Measurements from ENCODE around the gene BTBD3.

Gene BTBD3

DNA sequence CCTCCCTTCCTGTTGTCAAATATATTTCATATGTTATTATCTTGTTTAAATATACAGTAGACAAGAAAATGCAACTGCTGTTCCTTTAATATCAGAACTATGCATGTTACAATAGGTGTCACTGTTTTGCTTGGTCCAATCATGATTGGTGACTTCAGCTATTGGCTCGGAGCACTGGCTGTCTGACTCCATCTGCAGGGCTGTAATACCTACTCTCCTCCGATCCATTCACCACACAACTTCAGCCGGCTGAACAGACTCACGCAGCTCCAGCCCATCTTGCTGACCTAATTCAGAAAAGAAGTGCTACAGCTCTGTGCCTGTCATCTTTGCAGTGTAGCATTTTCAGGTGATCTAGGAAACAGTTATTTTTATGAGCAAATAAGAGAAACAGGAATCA lies at the start of gene BTBD3:
Gene BTBD3 (plus strand): TSS at position 231 of the 400 bp plus-strand sequence. CDS start 383 bp downstream, outside the sequence.
- no peak for DNase-seq

GRCh38 chr20:11869641-11870040 lies 48.1 kb upstream of the BTBD3 start:
- no peak for DNase-seq

GRCh38 chr20:11870411-11870810 lies 47.3 kb upstream of the BTBD3 start:
- no peak for DNase-seq

- no peak for DNase-seq
These were observed 41.1 kb upstream of the BTBD3 start for GRCh38 chr20:11876555-11876954.

DNA sequence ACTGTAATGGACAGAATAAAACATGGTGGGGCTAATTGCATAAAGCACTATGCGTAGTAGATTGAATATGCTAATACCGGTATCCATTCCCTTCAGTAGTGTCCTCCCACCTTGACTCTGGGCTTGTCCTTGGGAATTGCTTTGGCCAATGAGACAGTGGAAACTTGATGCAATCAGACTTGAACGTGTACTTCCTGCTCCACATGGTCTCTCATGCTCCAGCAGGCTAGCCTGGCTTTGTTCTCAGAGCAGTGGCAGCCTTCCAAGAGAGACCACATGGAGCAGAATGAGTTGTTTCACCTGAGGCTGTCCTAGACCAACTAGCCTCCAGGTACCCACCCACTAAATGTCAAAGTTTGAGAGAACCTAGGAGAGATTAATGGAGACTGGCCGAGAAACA lies 37.0 kb upstream of the BTBD3 start:
- no peak for DNase-seq

DNA sequence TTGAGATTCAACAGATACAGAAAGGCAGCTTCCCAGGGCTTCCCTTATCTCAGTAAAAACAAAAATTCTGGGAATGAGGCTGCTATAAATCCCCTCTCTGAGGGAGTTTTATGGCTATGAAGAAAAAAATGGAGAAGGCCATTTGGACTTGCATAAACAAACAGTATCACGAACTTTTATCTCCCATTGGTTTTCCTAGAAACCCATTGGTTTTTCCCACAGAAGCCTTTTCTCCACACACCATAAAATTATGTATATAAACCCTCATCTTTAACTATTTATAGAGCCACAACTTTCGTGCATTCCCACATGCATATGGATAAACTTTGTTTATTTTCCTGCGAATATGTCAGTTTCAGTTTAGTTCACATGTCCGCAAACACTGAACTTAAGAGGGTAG lies 36.2 kb upstream of the BTBD3 start:
- DNase-seq: no peak

- no peak for DNase-seq
These were observed 35.0 kb upstream of the BTBD3 start for GRCh38 chr20:11882651-11883050.

DNA sequence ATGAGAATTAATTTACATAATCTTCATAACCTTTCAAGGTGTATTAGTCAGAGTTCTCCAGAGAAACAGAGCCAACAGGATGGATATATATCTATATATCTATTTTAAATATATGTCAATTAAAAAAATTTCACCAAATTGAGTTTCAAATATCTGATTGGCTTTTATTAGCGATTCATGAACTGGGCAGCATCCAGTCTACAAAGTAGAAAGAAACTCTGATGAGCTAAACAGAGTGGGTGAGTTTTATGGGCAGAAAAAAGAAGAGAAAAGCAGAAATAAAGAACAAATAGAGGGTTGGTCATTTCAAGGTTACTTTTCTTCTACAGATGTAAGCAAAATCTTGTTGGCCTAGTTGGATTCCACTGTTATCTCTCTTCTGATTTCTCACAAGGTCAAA lies 29.0 kb upstream of the BTBD3 start:
- no peak for DNase-seq

DNA sequence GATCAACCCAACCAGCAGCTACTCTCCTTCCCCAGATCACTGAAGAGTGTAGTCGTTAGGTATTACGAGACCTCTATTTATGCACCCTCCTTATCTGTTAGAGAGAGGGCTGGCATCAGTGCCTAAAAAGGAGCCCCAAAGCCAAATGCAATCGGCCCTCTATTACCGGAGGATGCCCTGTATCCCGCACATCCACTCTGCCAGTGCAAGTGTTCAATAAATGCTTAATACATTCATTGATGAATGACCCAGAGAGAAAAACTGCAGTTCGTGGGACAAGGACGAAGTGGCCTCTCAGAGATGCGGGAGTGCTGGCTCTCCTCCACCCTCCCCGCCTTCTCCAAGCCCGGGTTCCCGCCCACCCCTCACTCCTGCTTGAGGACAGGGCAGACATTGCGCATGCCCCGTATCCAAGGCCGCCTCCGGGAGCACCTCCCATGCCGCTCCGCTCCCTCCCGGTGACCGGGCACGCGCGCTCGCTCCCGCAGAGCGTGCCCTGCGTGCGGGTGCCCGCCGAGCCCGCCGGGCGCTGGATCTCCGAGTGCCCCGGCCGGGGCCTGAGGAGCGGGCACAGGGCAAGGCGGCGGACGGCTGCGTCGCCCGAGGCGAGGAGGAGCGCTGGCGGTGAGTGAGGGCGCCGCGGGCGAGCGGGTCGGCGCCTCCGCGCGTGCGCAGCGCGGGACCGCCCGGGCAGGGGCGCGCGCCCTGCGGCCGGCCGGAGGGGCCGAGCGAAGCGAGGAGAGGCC lies 27.2 kb upstream of the BTBD3 start:
- peak; percentile 85 for DNase-seq

- peak; percentile 52 for DNase-seq
These were observed 26.5 kb upstream of the BTBD3 start for GRCh38 chr20:11891077-11891775.

DNA sequence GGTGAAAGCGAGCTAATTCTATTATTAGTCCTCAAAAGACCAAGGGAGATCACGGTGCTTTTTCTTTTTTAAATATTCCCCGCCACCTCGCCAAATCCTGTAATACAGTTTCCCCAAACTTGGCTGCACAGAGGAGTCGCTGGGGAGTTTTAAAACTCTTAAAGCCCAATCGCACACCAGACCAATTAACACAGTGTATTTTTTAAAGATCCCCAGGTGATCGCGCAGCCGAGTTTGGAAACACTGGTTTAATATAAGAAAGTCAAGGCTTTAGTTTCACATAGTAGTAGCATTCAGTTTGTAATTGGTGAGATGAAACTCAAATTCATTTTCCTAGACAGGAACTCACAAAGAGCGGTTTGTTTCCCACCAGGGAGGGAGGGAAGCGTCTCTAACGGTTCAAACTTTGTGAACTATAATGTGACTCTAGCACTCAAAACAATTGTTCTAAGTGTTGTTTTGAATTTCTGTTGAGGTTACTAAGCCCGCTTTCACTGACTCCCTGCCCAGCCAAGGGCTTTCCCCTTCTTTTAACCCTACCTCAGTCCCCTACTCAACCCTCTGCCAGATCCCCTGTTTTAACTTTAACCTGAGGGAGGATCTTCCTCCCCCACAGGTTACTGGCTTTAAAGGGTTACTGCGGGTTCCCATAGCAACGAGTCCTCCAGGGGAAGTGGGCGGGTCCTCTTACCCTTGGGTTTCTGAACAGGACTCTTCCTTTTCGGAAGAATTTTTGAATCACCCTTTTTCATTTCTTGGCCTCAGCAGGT lies 25.7 kb upstream of the BTBD3 start:
- DNase-seq: peak; percentile 76

- DNase-seq: no peak
These were observed 23.6 kb upstream of the BTBD3 start for GRCh38 chr20:11894062-11894461.

- DNase-seq: no peak
These were observed 21.8 kb upstream of the BTBD3 start for GRCh38 chr20:11895861-11896387.

- DNase-seq: no peak
These were observed 16.6 kb upstream of the BTBD3 start for GRCh38 chr20:11901127-11901526.

- no peak for DNase-seq
These were observed 15.4 kb upstream of the BTBD3 start for GRCh38 chr20:11902285-11902697.

- DNase-seq: no peak
These were observed 12.1 kb upstream of the BTBD3 start for GRCh38 chr20:11905460-11906179.

- no peak for DNase-seq
These were observed 10.8 kb upstream of the BTBD3 start for GRCh38 chr20:11906626-11907480.

DNA sequence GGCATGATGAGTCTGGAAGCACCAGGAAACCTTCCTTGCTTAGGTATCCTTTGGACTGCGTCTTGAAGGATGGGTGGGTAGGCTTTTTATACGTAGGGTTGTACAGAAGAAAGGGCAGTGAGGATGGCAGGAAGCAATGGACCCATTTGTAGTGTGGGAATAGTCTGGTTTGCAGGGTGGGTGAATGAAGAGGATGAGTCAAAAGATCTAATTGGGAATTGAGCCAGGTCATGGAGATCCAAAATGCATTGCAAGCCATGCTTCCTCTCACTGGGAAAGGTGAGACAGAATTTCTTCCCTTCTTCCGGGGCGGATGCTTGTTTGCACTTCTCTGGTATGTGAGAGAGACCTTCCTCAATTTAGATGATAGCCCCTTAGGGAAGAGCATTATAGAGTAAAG lies 10.1 kb upstream of the BTBD3 start:
- no peak for DNase-seq

GRCh38 chr20:11912013-11912658 lies 5.6 kb upstream of the BTBD3 start:
- DNase-seq: no peak

GRCh38 chr20:11912659-11913415 lies 4.9 kb upstream of the BTBD3 start:
- DNase-seq: no peak
